ENCODE results near the gene BUB1.
"Not testable (repeated sequence)": the region's sequence is repeated elsewhere in the genome, so short reads cannot be mapped to it uniquely, and the experiment has no call there.

BUB1 gene

DNA sequence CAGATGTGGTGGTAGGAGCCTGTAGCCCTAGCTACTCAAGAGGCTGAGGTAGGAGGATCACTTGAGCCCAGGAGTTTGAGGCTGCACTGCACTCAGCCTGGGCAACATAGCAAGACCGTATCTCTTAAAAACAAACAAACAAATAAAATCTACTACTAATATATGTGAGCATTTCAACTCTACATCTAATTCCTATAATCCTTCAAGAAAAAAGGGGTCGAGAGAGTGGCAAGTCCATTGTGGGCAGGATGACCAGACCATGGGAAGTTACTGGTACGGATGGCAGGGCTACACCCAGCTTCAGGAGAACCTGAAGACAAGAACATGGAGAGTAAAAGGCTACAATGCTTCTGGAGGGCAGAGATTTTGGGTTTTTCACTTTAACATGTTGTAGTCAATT lies 24.0 kb downstream of the BUB1 start:
- DNase-seq = no peak

DNA sequence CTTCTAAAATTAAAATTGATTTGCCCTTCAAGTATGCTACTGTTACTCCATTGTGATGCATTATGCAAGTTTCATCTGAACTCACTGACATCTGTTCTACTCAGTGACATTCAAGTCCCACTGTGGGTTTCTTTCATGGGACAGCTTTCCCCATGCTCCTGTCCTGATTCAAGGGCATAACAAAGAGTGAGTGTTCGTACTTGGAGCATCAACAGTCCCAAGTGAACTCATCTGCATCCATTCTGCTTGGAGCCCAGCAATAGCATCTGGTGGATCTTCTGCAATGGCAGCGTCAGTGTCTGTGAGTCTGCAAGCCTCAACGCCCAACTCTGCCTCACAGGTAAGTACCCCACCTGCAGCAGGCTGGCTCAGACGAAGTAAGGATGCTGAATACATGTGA lies 27.5 kb downstream of the BUB1 start:
- DNase-seq = no peak

DNA sequence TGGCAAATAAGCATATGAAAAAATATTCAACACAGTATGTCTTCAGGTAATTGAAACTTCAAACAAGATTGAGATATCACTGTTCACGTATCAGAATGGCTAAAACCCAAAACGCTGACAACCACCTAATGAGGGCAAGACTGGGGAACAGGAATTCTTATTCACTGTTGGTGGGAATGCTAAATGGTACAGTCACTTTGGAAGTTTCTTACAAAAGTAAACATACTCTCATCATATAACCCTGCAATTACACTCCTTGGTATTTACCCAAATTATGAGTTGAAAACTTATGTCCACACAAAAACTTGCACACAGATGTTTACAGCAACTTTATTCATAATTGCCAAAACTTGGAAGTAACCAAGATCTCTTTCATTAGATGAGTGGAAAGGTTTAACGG lies 30.1 kb downstream of the BUB1 start:
- DNase-seq = no peak

DNA sequence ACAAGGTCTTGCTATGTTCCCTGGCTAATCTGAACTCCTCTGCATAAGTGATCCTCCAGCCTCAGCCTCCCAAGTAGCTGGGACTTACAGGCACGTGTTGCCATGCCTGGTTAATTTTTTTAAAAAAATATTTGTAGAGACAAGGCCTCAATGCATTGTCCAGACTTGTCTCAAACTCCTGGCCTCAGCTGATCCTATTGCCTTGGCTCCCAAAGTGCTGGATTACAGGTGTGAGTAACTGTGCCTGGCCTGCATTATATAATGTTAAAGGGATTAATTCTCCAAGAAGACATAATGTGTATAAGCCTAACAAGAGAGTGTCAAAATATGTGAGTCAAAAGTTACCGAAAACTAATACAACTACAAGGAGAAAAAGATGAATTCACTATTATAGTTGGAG lies 32.2 kb downstream of the BUB1 start:
- no peak for DNase-seq

DNA sequence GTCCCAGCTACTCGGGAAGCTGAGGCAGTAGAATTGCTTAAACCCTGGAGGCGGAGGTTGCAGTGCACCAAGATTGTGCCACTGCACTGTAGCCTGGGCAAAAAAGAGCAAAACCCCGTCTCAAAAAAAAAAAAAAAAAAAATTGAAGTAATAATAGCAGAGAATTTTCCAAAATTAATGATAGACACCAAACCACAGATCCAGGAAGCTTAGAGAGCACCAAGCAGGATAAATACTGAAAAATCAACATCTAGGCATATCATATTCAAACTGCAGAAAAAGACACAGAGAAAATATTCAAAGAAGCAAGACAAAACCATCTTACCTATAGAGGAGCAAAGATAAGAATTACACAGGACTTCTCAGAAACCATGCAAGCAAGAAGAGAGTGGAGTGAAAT lies 33.5 kb downstream of the BUB1 start:
- no peak for DNase-seq

DNA sequence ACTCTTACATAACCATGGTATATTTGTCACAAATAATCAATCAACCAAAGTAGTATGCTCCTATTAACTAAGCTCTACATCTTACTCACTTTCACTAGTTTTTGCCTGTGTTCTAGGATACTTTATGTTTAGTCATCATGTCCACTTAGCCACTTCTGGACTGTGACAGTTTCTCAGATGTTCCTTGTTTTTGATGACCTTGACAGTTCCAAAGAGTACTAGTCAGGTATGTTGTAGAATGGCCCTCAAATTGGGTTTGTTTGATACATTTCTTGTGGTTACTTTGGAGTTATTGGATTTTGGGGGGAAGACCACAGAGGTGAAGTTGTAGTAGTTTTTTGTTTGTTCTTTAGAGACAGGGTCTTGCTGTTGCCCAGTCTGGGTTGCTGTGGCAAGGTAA lies 35.5 kb downstream of the BUB1 start:
- DNase-seq = no peak

DNA sequence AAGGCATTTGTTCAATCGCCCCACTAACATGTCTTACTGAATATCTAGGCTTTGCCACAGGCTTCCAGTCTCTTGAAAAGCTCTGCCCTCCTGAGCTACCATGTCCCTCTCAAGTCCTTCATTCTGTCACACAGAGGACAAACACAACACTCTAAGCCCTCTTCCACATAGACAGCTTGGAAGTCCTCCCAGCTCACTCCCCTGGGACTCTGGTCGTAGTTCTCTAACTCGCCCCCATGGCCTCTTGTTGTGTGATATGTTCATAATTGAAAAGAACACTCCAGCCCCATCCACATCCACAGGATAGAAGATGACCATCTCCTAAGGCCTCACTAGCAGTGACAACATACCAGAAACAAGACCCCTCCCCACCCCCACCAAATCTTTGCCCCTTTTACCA lies 37.9 kb downstream of the BUB1 start:
- DNase-seq = no peak

DNA sequence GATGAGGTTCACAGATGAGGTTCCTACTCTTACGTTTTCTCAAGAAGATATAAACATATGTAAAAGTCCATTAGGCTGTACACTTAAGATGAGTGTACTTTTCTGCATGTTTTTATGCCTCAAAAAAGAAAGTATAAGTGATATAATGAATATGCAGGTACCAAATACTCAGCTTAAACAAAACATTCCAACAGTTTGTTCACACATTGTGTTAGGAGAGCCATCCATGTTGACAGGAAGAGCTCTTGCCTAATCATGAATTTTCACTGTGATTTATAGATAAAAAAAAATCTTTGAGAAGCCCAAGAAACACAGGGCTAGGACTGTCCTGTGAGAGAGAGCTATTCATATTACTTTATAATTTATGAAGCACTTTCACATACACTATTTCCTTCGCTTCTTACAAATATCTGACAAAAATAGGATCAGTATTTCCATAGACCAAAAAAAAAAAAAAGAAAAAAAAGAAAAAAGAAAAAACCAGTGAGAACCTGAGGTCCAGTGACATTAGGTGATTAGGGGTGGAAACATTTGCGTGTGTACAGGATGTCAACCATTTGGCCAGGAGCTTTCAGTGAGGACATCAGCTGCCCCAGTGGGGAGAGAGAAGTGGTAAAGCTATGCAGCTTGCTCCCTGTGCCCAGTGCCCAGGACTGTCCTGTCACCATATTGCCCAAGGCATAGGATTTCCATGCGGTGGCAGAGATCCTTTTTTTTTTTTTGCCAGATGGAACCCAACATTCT lies 38.7 kb downstream of the BUB1 start:
- no peak for DNase-seq

DNA sequence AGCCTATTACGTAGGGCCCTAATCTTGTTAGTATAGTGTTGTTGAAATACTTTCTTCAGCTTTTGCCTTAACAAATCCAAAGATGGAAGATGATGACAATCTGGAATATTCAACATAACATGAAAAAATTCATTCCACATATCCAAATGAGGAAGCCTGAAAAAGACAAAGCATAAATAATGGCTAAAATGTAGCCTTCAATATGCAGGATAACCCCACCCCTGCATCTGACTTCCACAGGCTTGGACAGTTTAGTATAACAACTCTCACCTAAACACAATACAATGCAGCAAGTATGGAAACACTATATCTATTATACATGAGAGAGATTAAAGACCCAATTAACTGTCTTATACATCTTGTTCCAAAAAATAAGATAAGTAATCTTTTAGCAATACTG lies 39.9 kb downstream of the BUB1 start:
- DNase-seq = no peak

DNA sequence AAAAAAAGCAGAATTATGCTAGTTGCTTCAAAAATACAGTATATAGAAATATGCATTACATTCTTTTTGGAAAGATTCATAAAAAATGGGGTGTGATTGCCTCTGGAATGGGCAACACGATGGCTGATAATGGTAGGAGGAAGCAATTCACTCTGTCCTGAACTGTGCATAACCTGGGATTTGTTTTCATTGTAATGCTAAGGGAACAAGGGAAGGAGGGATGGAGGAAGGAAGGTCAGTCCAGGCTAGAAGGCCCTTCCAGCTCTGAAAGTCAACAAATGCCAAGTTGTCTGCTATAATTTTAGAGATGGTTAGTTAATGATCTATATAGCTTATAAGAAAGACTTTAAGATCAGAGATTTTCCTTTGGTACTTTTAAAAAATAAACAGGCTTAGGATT lies 40.8 kb downstream of the BUB1 start:
- no peak for DNase-seq

DNA sequence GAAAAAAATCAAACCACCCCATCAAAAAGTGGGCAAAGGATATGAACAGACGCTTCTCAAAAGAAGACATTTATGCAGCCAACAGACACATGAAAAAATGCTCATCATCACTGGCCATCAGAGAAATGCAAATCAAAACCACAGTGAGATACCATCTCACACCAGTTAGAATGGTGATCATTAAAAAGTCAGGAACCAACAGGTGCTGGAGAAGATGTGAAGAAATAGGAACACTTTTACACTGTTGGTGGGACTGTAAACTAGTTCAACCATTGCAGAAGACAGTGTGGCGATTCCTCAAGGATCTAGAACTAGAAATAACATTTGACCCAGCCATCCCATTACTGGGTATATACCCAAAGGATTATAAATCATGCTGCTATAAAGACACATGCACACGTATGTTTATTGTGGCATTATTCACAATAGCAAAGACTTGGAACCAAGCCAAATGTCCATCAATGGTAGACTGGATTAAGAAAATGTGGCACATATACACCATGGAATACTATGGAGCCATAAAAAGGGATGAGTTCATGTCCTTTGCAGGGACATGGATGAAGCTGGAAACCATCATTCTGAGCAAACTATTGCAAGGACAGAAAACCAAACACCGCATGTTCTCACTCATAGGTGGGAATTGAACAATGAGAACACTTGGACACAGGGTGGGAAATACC lies 41.8 kb downstream of the BUB1 start:
- not testable (repeated sequence) for DNase-seq

DNA sequence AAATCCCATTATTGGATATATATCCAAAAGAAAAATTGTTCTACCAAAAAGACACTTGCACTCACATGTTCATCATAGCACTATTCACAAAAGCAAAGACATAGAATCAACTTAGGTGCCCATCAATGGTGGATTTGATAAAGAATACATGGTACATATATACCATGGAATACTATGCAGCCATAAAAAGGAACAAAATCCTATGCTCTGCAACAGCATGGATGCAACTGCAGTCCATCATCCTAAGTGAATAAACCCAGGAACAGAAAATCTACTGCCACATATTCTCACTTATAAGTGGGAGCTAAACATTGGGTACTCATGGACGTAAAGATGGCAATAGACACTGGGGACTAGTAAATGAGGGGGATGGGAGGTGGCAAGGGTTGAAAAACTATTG lies 50.5 kb downstream of the BUB1 start:
- DNase-seq = not testable (repeated sequence)

DNA sequence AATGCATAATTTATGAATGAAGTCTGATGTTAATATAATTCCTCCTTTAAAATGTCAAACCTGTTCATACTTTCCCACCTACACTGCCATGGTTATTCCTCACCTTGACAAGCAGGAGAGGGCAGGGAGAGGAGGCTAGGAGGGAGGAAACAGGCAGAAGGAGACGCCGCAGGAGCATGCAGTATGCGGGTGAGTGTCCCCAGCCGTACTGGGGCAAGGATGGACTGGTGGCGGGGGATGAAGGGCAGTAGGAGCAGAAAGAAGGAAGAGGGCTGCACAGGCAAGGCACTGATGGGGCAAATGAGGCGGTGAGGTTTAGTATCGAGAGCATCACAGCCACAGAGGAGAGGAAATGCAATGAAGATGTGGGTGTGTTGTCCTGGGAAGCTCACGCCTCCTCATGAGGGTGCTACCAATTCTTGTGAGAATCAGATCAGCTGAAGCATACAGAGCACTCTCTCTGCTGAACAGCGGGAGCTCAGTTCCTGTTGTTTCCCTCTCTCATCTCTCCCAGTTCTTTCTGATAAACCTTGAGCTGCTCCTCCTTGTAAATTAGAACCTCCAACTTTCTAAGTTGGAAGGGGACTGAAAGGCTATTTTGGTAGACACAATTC lies 58.4 kb downstream of the BUB1 start:
- not testable (repeated sequence) for DNase-seq

DNA sequence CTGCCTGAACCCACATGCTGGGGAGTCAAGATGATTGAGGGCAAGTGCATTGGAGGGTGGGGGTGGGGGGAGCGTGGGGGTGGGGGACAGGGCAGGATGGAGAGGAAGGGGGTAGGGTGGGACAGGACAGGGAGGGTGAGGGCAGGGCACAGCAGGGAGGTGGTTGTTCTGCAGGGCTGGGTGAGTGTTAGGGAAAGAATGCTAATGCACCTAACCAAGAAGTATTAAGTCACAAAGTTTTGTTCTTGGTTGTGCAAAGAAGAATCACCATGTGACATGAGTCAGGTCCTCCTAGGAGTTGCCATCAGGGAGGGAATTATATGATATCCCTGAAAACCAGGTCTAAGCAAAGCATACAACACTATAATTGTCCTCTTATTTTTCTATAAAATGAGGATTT lies 63.9 kb downstream of the BUB1 start:
- DNase-seq = not testable (repeated sequence)

DNA sequence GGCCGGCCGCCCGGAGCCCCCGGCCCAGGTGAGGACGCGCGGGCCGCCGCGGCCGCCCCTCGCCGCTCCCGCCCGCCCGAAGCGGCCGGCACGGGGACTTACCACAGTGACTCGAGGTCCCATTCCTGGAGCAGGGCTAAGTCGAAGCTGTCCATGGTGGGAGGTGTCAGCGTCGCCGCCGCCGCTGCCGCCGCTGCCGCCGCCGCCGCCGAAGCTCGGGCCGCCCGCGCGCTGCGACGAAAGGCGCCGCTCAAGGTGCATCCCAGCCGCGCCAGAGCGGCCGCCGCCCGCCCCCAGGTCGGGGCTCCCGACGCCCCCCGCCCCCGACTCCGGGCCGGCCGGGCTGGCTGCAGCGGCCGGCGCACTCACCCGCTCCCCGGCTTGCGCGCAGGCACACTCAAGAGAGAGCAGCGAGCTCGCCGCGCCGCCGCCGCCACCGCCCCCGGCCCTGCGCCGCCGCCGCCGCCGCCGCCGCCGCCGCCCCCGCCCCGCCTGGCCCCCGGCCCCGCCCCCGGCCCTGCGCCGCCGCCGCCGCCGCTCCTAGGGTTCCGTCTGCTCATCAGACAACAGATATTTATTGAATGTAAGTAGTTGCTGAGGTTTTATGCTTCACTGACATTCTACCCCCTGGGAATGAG lies 67.1 kb downstream of the BUB1 start:
- not testable (repeated sequence) for DNase-seq

DNA sequence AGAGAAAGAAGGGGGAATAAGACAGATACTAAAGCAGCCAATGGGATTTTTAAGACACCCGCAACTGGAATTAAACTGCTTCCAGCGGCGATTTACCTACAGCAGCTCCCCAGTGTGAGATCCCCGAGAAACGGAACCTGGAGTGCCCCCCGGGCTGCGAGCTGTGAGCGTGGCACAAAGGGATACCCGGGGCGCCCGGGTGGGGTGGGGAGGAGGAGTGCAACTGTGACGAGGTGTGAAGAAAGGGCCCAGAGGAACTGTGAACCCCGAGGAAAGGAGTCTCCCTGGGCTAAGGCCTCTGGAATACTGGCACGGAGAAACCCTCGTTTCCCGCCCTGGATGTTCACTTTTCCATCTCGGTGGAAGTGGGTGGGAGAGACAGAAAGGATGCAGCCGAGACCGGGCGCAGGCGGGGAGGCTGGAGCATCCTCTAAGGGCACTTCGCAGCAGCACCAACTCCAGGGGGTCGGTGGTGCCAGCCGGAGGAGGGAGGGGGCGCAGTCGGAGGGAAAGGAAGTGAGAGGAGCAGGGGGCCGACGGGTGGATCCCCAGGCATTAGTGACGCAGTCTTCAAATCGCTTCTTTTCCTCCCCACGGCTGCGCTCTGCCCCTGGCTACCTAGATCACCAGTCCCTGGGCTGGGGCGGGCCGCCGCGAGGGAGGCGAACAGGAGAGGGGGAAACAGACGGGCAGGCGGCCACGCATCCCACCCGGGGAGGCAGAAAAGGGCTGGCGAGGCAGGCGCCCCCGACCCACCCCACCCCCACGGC lies 67.8 kb downstream of the BUB1 start:
- not testable (repeated sequence) for DNase-seq

DNA sequence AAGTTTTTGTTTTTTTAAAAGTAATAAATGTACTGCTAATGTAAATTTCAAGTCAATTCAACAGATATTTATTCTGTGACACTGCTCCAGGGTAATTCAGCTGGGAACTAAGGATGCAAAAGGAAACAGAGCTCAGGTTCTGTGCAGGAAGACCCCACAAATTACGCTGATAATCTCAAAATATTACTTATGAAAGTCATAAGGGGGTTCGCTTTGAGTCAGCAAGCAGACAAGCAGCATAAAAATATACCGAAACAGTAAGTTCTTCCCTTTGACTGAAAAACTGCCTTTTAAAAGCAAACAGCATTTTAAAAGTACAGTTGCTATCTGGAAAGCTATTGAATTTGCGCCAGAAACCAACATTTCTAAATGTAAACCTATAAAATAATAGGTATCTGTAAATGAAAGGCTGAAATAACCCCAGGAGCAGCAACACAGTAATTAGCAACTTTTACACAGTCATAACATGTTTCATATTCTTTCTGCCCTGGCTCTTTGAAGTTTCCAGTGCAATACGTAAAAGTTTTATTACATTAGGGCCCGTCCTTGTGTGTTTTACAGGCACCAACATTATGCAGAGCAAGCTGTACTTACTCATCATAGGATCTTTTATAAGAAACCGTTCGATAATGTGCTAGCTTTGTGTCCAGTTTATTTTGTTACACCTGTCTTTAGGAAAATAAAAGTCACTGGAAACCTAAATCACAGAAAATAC lies 68.9 kb downstream of the BUB1 start:
- not testable (repeated sequence) for DNase-seq

DNA sequence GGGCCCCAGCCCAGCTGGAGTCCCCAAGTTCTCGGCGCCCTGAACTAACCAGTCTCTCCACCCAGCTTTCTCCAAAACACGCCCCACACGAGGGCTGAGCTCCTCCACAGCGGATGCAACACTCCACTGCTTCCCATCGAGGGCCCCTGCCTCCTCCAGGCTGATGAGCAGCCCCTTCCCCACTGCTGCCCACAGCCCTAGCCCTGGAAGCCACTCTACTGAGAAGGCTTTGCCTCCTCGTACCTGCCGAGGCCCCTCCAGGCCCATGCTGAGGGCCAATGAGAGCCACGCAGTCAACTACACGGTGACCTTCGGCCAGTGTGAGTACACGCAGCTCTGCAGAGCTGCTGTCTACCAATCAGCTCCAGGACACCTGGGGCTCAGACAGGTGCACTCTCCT lies 72.8 kb downstream of the BUB1 start:
- not testable (repeated sequence) for DNase-seq

DNA sequence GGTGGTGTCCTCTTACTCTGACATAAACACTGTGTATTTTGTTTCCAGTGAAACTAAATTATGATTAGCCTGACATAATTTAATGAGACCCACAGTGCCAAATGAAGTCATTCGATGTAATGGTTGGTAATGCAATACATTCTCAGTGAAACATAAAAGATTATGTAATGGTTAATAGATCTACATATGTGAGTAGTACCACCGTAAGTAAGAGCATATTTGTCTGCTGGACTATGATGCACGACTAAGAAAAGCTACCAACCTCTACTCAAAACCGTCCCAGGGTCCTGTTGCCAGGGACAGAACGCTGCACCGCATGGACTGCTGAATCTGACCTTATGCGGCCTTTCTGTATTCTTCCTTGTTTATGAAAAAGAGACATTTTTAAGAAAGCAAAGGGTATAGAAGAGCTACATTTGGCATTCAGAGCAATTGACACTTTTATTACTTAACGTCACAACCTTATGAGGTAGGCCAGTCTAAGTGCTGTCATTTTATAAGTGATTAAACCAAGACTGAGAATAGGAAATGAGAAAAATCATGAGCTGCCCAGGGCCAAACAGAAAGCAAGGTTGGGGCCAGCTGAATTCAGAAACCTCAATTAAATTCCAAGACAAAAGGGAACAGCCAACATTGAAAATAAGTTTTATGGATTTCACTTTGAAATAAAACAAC lies 73.8 kb downstream of the BUB1 start:
- not testable (repeated sequence) for DNase-seq

DNA sequence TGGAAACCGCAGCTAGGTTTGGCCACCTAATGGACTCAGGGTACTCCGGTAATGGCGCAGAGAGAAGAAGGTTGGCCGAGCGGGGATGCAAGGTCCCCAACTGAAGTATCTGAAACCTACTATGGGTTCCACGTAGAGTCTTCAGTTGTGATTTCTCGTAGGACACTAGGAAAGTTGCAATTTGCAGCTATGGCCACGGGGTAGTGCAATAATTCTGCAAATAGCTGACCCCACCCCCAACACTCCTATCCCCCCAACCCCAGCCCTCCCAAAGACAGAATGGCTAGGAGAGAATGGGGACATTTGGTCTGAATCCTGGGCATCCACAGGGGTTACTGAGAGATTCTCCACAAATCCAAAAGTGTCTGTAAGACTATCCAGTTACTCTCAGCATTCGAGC lies 75.7 kb downstream of the BUB1 start:
- DNase-seq = not testable (repeated sequence)

DNA sequence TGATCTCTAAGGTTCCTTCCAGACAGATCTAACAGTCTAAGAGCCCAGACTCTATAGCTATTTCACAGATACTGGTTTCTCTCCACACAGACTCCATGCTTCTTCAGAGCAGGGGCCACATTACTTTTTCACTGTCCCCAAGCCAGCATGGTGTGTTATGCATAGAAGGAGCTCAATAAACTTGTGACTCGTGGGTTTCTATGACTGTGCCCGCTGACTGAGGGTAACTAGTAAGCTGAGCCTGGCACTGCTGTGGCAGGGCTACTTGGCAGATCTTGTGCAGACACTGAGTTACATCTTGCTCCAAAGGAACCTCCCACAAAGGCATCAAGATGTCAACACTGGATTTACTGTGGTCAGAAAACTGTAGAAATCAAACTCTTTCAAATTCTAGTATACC lies 85.9 kb downstream of the BUB1 start:
- not testable (repeated sequence) for DNase-seq

Measured in activated CD4-positive, CD25-positive, alpha-beta regulatory T cell (primary cell).